Right renal cortex interstitium (tissue), 3 donors: ENCODE results near the gene CHMP2A. TPM values are rescaled to one million over a fixed set of nuclear protein-coding genes. Genes with fewer than 3 reads are reported as not detected.

Source experiments
- DNase-seq, 3 donors: peaks; one replicate each; pipeline ENCODE4 v3.0.0-alpha.2; 2013; ENCODE audit warnings: low read depth in 3 of 3, low spot score in 2 of 3
- polyA plus RNA-seq, 3 donors: library from polyadenylated mRNA; unstranded; fragments of 120-200 nt; gene quantifications; one replicate each; pipeline ENCODE4 v1.2.1, GENCODE V29; 2013; ENCODE audit not compliant: insufficient read length in 3 of 3

Gene CHMP2A
- polyA plus RNA-seq, 3 donors = 124 to 134 (median 127) TPM

DNA sequence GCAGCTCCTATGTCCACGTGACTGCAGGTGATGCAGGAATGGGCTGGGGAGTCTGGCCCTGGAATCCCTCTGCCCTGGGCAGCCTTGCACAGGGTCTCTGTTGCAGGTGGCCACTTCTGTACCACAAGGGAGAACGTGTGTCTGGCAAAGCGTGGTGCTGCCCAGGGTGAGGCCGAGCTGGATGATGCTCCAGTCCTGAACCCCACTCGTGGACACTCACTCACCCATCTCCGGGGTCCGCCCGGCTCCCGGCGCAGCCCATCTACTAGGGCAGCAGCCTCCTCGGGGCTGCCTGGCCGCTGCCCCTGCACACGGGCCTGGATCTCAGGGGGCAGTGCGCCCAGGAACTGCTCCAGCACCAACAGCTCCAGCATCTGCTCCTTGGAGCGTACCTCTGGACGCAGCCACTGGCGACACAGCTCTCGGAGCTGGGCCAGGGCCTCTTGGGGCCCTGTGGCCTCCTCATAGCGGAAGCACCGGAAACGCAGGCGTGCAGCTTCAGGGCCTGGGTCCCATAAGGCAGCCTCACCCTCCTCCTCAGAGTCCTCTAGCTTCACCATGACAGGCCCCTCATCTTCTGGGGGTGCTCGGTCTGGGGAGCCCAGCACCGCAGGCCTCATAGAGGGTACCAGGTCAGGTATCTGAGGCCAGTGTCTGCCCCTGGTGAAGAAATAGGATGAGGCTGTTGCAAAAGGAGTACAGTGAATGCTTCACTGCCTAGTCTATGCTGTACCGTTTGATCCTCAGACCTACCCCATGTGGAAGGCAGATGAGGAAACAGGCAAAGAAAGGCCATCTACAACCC, 16.1 kb upstream of the CHMP2A start:
- DNase-seq = no peak

DNA sequence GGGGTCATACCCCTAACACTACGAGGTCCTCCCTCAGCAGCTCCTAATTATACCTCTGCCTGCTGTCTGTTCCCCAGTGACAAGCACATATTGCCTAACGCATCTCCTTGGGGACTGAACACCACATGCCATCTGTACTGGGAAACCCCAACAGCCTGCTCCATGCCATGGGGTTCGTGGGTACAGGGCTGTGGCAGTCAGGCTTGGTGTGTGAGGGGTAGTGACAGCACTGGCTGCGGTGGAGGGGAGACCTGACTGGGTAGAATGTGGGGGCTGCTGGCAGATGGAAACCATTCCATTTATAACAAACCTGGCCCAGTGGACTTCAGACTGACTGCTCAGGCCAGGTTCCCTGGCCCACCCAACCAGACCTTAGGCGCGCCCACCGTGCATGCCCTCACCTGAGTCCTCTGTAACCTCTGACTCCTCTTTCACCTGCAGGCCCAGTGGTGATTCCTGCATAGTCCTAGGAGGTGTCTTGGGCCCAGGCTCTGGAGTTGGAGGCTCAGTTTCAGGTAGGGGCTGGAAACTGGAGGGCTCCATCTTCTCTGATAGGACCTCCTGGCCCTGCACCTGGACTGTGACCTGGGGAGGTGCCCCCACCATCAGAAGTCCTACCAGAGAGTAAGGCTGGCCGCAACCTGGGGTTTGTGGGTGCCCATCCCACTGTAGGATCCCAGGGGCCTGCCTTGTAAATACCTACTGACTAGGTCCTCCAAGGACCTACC, 15.2 kb upstream of the CHMP2A start:
- no peak for DNase-seq

DNA sequence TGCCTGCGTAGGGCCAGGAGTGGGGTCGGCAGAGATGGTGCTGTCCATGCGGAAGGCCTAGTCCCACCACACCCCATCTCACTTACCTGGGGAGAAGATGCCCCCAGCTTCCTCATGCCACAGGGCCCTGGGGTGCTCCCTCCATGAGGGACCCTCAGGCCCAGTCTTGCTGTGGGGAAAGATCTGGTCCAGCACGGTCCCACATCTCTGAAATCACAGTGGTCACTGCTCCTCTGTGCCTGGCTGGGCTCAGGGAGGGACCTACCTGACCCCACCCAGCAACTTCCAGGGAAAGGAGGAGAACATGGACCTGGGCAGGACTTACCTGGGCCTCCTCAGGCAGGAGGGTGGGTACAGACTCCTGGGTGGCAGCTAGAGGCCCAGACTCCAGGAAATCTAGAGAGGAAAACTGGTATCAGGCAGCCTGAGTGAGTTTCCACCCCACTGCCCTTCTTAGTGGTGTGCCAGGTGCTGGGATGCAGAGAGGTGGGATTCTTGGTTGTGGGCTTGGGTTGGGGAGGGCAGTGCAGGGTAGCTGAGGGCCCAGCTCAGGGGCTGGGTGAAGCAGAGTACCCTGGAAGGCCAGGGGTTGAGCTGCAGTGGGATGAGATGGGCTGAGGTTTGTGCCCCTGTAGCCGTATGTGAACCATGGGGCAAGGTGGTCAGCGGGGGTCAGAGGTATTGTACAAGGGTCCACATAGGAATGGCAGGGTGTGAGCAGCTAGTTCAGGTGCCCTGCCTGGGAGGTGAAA, 14.5 kb upstream of the CHMP2A start:
- DNase-seq = no peak

DNA sequence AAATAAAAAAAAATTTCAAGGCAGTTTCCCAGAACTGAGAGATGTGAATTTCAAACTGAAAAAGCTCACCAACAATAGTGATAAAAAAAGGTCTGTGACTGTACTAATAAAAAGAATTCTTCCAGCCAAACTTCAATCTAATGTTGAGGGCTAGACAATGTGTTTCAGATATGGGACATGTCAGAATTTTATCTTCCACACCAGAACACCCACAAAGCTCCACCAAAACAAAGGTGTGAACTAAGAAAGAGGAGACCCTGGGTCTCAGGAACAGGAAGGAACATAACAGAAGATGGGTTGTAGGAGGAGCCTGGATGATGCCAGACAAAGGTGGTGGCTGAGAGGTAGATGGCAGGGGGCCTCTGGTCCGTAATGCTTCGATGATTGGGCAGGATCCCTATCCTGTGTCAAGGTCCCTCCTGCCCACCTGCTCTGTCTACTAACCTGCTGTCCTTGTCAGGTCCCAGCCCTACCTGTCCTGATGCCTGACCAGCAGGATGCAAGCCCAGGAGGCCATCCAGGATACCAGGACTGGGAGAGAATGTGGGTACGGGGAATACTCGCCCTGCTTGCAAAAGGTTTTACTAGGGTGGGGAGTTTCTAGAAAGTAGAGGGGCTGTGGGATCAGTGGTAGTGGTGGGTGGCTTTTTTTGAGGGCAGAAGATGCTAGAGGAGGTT, 13.7 kb upstream of the CHMP2A start:
- DNase-seq = no peak

DNA sequence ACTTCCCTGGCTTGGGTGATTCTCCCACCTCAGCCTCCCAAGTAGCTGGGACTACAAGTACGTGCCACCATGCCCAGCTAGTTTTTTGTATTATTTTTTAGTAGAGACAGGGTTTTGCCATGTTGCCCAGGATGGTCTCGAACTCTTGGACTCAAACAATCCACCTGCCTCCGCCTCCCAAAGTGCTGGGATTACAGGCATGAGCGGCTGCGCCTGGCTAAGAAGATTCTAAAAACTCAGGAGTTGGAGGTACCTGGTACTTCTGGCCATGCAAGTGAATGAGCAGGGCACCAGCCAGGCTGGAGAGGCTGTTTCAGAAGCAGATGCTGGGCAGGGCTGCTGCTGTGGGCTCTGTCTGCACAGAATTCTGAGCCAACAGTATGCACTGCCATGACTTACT, 12.1 kb upstream of the CHMP2A start:
- DNase-seq = no peak

DNA sequence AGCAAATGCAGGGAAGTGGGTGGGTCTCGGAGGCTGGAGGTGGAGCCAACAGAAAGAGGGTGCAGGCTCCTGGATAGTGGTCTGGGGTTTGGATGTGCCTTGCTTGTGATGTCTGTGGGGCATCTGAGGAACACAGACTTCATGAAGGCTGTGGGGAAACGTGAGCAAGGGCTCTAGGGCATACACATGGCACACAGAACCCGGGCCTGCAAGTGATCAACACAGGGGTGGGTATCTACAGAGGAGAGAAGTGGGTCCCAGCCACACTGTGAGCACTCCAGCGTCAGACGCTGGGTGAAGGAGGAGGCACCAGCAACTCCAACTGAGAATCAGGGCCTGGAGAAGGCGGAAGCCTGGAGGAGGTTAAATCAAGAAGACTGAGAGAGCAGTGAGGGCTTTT, 8.9 kb upstream of the CHMP2A start:
- no peak for DNase-seq

DNA sequence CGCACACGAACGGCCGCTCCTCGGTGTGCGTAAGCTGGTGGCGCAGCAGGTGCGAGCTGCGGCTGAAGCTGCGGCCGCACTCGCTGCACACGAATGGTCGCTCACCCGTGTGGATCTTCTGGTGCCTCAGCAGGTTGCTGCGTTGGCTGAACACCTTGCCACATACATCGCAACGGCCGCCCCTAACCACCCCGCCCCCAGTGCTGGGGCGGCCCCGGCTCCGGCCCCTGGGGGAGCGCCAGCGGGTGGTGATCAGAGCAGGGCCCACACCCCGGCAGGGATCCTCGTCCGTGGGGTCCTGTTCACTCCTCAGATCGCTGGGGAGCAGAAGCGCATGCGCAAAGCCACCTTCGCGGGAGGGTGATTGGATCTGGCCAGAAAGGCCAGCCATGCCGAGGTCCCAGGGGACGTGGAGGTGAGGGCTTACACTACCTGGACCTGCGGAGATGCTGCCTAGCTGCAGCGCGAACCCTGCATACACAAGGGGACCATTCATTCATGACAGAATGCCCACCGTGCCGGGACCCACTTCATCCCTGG, 8.2 kb upstream of the CHMP2A start:
- no peak for DNase-seq

DNA sequence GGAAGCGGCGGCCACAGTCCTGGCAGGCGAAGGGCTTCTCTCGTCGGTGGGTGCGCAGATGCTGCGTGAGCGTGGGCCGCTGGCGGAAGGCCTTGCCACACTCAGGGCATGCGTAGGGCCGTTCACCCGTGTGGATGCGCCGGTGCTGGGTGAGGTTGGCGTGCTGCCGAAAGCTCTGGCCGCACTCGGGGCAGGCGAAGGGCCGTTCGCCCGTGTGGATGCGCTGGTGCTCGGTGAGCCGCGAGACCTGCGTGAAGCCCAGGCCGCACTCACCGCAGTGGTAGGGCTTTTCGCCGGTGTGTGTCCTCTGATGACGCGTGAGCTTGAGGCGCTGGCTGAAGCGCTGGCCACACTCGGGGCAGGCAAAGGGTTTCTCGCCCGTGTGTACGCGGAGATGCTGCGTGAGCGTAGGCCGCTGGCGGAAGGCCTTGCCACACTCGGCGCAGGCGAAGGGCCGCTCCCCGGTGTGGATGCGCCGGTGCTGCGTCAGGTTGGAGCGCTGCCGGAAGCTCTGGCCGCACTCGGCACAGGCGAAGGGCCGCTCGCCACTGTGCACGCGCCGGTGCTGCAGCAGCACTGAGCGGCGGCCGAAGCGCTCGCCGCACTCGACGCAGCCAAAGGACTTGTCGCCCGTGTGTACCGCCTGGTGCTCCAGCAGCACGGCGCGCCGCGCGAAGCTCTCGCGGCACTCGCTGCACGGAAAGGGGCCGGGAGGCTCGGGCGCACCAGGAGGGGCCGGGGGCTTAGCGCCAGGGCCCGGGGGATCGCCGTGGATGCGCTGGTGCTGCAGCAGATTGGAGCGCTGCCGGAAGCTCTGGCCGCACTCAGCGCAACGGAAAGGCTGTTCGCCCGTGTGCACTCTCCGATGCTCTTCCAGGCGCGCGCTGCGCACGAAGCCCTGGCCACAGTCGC, 7.5 kb upstream of the CHMP2A start:
- no peak for DNase-seq

DNA sequence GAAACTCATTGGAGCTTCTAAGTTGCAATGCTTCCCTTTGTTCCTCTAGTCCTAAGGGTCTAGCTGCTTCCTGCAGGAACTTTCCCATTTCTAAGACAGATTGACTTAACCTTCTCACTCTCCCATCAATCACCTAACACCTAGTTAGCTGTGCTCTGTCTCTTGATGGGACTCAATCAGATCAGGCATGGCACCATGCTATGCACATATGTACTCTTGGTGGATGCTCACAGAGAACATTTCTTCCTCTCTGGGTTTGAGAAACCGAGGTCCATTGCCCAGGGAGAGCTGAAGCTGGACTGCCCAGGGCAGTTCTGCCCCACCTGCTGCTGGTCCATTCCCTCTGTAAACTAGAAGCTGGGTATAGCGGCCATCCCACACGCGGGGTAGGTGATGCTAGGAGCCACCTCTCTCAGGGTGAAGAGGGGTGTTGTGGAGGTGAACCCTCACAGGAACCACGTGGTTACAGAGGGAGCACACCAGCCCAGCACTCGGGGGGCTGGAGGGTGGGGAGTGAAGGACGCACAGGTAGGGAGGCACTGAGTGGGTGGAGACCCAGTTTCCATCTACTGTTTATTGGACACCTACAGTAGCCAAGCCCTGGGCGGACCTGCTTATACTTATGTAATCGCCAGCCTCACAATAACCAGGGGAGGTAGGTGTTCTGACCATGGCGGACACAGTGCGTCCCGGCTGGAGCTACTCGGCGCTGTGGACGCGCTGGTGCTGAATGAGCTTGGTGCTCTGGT, 6.6 kb upstream of the CHMP2A start:
- no peak for DNase-seq

DNA sequence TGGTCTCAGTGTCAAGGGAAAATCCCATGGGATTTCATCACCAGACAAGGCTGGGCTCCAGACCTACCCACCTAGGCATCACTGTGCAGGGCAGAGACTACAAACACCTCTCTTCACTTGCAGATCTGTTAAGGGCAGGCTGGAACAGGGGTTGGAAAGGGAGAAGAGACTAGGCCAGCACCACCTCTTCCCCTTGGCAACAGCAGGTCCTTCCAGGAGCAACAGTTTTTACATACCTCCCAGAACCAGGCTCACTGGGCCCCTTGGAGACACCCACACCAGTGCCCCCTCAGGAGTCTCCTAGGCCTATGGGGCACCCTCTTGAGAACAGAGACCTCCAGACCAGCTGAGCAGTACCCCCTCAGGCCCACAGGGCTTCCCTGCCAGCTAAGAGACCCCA, 6.0 kb upstream of the CHMP2A start:
- no peak for DNase-seq

DNA sequence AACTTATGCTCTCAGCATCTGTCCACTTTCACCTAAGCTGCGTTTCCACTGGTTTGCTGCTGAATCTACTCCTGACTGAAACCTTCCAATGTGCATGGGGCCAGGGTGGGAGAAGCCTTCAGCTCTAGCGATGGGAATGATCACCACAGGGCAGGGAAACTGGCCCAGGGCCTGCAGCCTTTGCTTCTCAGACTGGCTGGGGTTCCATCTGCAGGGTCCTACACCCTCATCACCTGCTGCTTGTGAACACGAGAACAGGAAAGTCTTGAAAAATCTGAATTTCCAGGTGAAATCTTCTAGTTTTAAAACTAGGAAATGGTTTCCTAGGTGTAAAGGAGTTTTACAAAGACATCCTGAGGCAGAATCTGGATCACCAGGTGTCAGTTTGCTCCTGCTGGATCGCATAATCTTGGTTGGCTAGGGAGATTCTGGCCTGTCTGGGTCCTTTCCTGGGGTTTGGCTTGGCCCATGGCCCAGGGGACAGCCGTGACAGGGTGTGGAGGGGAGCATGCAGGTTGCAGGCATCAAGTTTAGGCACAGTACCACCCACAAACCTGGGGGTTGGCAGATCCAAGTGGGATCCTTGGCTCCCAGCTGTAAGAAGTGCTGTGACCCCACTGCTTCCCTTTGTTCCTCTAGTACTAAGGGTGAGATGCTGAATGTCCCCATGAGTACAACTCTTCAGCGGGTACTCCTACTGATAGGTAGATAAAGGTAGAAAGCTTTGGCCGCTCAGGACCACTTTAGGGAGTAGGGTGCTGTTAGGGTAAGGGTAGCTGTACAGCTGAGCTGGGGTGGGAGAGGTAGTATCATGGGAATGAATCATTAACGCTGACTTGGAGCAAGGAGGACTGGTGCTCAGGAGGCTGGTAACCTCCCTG, 5.3 kb upstream of the CHMP2A start:
- no peak for DNase-seq

DNA sequence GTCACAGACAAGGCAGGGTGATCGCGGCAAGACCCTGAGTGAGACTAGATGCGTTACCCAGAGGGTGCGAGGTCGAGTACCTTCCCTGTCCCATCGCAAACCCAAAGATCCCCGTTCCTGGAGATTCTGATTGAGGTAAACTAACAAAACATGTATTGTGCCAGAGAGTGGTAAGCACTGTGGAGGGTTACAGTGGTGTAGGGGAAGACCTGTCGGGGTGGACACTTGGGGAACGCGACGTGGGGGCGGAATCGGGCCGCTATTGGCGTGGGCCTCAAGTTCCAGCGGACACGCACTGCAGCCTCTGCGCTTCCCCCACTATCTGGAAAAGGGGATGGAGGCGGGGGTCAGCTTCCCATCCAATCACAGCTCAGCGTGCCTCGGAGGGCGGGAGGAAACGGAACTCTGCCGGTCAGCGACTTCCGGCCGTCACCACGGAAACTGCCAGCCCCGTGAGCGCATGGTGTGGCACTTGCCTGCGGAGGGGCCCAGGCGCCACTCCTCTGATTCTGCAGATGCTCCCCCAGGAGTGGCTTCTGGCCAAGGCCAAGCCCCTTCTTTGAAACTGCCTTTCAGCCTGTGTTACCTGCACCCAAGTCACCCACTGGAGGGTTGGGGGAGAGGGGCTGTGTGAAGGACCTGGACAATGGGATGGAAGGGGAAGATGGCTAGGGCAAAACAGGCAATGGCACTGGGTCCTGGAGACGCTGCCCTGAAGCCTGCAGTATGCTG, 4.5 kb upstream of the CHMP2A start:
- DNase-seq = peak in 2 of 3 donors; percentile 87 to 89

DNA sequence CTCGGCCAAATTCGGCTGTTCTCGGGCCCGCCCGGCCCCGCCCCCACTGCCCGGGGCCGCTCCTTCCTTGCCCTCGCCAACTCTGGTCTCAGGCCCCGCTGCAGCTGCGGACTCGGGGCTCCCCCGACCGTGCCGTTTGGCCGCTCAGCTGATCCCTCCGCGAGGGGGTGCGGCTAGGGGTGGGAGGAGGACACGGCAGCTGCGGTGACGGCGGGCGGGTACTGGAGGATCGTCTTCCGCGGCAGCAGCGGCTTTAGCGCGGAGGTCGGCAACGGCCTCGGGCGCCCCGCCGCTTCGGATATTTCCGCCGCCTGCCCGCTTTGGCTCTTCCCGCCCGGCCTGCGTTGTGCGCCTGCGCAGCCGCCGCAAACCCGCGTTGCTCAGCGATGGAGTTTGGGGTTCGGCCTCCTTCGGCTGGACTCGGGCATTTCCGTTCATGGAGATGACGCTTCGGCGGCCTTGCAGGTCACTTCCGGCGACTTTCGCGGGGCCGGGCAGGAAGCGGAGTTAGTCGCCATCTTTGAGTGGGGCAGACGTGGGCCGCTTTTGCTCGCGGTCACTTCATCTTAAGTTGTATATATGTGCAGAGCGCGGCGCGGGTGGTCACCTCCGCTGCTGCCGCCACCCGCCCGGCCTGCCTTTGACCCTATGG, 3.8 kb upstream of the CHMP2A start:
- peak; percentile 95 to 97 (median 96) for DNase-seq

DNA sequence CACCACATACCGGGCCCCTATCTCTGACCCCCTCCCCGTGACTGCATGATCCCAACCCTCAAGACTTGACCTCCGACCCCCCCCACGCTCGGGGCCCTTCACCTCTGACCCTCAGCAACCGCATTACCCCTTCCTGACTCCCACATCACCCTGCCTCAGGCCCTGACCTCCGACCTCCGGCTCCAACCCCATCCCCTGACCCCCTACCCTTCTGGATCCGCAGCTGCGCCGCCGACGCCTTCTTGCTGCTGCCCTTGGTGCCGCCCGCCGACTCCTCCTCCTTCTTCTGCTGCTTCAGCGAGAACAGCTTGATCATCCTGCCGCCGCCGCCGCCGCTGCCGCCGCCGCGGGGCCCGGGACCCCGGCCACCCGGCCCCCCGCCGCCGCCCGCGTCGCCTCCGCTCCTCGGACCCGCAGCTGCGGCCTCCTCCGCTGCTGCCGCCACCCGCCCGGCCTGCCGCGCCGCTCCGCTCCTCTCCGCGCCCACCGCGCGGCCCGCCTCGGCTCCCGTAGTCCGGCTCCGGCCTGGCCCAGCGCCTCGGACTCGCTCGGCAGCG, 3.2 kb upstream of the CHMP2A start, which contains the start of gene UBE2M:
Gene UBE2M (minus strand): TSS at position 546 of the 557 bp plus-strand sequence. CDS start 230 bp downstream, at position 316.
- DNase-seq = no peak

DNA sequence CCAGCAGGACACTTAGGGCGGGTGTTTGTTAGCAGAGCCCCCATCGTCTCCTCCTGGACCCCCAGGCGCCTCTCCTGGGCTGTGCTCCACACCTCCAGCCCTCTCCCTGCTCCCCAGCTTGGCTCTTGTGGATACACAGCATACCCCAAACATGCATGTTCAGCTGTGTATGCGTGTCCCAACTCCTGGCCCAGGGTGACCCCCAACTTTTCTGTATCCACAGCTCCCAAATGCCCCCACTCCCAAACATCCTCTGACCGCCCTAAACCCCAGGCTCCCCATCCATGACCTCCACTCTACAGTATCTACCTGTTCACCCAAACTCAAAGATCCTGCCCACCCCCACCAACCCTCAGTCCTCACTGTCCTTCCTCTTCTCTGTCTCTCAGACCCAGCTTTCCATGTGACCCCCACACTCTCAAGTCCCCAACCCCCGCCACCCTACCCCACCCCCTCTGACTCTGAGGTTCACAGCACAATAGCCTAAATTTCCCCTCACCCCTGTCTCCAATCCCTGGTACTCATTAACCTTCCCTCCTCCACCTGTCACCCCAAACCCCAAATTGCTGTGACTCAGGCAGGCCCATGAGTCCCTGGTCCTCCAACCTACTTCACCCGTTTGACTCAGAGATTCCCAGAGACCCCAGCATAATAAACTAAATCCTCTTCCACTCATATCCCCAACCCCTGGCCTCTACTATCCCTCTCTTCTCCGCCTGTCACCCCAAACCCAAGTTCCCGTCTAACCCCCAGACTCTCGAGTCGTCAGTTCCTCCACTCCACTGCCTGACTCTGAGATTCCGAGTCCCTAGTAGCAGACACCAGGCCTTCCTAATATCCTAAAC, 2.5 kb upstream of the CHMP2A start:
- no peak for DNase-seq
